RWPE2 (cell line): Measurements from ENCODE around the gene HOXA13.

Source experiments
- ATAC-seq: fragments of 200-7000 bp; cut with Tn5 transposase; 3 replicates; pipeline ENCODE4 v1.9.1; 2021; ENCODE audit warnings: low read depth
- DNase-seq: peaks from one replicate; pipeline ENCODE4 v3.0.0-alpha.2; 2020; ENCODE audit warnings: low spot score
- H3K27ac ChIP-seq: fragments of 450-650 bp; 2 replicates; pipeline ENCODE4 v1.5.1; 2017; ENCODE audit warnings: mild to moderate bottlenecking; ENCODE audit not compliant: poor library complexity, severe bottlenecking
- H3K27me3 ChIP-seq: fragments of 250-450 bp; sonication (Bioruptor Pico); 2 replicates; pipeline ENCODE4 v1.5.1; 2021; ENCODE audit warnings: mild to moderate bottlenecking, moderate library complexity; ENCODE audit not compliant: insufficient read depth, poor library complexity, severe bottlenecking
- H3K36me3 ChIP-seq: fragments of 250-450 bp; sonication (Bioruptor Pico); 2 replicates; pipeline ENCODE4 v1.5.1; 2020; ENCODE audit warnings: low read depth, mild to moderate bottlenecking, moderate library complexity
- H3K4me1 ChIP-seq: fragments of 250-450 bp; sonication (Bioruptor Pico); 2 replicates; pipeline ENCODE4 v1.5.1; 2021; ENCODE audit warnings: mild to moderate bottlenecking, moderate library complexity; ENCODE audit not compliant: insufficient read depth, poor library complexity, severe bottlenecking
- H3K4me3 ChIP-seq: fragments of 250-450 bp; sonication (Bioruptor Pico); 2 replicates; pipeline ENCODE4 v1.5.1; 2021; ENCODE audit warnings: mild to moderate bottlenecking, moderate library complexity; ENCODE audit not compliant: severe bottlenecking
- H3K9me3 ChIP-seq: fragments of 250-450 bp; sonication (Bioruptor Pico); 2 replicates; pipeline ENCODE4 v1.5.1; 2021; ENCODE audit warnings: mild to moderate bottlenecking, moderate library complexity; ENCODE audit not compliant: severe bottlenecking
- TF ChIP-seq, protein P1 (sequence below): fragments of 450-650 bp; IDR thresholded peaks from one replicate; pipeline ENCODE4 v1.5.1; 2017; ENCODE audit warnings: mild to moderate bottlenecking, moderate library complexity; ENCODE audit not compliant: poor library complexity, severe bottlenecking

HOXA13 gene

GRCh38 chr7:27162561-27163287 is 37.2 kb downstream of the HOXA13 start:
- DNase-seq (no peak), ATAC-seq (no peak)
- peak overlapping the region; percentile 93 for H3K27ac ChIP-seq
- peaks cover 18% of the 10 kb centered on the region for H3K36me3 ChIP-seq
- H3K4me3 ChIP-seq, result peak overlapping the region; percentile 54
- no peaks in the 10 kb centered on the region for H3K27me3 ChIP-seq
- no peaks in the 10 kb centered on the region for H3K9me3 ChIP-seq
- TF ChIP-seq, protein P1, sequence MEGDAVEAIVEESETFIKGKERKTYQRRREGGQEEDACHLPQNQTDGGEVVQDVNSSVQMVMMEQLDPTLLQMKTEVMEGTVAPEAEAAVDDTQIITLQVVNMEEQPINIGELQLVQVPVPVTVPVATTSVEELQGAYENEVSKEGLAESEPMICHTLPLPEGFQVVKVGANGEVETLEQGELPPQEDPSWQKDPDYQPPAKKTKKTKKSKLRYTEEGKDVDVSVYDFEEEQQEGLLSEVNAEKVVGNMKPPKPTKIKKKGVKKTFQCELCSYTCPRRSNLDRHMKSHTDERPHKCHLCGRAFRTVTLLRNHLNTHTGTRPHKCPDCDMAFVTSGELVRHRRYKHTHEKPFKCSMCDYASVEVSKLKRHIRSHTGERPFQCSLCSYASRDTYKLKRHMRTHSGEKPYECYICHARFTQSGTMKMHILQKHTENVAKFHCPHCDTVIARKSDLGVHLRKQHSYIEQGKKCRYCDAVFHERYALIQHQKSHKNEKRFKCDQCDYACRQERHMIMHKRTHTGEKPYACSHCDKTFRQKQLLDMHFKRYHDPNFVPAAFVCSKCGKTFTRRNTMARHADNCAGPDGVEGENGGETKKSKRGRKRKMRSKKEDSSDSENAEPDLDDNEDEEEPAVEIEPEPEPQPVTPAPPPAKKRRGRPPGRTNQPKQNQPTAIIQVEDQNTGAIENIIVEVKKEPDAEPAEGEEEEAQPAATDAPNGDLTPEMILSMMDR, result no peak
- peaks cover 8% of the 10 kb centered on the region for H3K4me1 ChIP-seq

DNA sequence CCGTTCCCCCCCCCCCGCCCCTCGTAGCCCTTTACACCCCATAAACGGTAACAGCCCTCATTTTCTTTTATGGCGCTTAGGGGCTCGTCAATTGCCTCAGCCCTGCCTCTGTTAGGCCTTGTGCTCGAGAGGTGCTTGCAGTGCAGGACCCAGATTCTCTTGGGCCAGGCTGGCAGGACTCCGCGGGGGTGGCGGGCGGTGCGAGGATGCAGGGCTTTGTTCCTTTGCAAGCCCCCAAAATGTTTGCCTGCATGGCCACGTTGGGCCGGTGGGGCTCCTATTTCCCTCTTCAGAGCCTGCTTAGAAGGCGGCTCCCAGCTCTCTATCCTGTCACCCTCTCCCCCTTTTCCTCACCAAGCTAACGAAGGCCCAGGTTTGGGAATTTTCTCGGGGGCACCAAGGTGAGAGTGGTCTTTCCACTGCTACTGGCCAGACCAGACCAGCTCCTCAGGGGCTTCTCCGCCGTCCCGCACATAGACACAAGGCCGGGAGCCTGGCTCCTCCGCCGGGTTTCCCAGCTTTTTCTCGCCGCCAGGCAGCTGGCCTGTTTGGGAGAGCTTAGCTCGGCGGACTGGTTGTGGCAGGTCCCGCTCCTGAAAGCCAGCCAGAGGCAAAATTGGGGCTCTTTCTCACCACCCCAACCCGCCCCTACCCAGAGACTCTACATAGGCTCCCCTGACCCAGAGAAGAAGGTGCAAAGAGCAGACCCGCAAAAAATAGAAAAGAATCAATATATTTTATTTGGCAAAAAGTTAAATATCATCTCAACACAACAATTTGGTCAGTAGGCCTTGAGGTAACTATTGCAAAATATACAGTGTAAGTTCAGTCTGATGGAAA is 38.0 kb downstream of the HOXA13 start:
- TF ChIP-seq, protein P1, result no peak
- no peaks in the 10 kb centered on the region for H3K9me3 ChIP-seq
- peaks cover 18% of the 10 kb centered on the region for H3K36me3 ChIP-seq
- H3K27ac ChIP-seq, result peak overlapping the region; percentile 93
- H3K27me3 ChIP-seq, result no peaks in the 10 kb centered on the region
- peak overlapping the region; percentile 54 for H3K4me3 ChIP-seq
- ATAC-seq (0 out of 3 replicates have a peak, but pooled peaks have one; percentile 2), DNase-seq (peak; percentile 60)
- H3K4me1 ChIP-seq, result peaks cover 4% of the 10 kb centered on the region

DNA sequence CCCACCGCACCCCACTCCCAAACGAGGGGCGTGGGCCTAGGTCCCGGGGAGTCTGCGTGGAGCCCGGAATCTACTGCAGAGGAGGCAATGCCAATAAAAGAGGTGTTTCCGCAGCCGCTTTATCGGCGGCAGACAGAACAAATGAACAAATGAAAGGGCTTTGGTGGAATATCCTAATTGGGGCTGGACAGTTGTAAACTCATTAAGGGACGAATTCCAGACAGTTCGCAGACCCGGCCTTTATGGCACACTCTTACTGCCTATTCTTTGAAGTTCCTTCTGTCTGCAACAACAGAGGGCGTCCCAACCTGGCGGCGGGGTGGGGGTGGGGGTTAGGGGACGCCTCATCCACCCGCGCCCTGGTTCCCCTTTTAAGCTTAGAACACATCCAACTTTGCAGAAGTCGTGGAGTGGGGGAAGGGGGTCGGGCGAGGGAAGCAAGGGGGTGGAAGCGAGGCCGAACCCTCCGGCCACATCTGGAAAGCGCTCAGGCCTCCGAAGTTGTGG is 38.6 kb downstream of the HOXA13 start:
- peak; percentile 57 for DNase-seq
- Histone ChIP-seq H3K36me3 (peaks cover 18% of the 10 kb centered on the region), H3K4me3 (peak overlapping the region; percentile 44), H3K9me3 (no peaks in the 10 kb centered on the region), H3K27ac (peak overlapping the region; percentile 93), H3K27me3 (no peaks in the 10 kb centered on the region), H3K4me1 (peaks cover 4% of the 10 kb centered on the region)
- ATAC-seq, result no peak
- TF ChIP-seq, protein P1, result peak; percentile 87

DNA sequence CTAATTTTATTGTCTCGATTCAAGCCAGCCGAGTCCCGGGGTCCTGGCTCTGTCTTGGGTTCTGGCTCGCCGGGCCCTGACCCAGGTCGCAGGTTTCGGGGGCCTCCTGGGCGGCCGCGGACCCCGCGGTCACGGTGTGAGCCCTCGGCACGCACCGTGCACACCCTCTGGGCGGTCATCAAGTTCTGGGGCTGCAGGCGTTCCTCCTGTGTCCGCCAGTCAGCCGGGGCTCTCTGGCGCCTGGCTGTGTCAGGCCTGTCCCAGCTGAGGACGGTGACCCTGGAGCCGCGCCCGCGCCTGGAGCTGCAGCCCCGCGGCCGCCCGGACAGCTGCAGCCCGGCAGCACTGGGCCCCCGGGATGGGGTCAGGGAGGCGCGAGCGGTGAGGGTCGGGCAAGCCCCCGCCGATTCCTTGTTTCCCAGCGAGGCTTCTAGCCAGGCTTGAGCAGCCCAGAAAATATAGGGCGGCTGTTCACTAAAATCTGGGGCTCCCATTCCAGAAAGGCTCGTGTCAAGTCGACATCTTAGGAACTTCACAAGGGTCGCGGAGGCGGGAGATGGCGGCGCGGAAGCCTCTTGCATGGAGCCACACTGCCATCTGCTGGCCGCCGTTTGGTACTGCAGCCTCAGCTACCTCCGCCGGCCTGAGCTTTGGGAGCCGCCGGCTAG is 39.2 kb downstream of the HOXA13 start:
- no peaks in the 10 kb centered on the region for H3K27me3 ChIP-seq
- H3K4me1 ChIP-seq, result peaks cover 4% of the 10 kb centered on the region
- DNase-seq (peak; percentile 87), ATAC-seq (peak; percentile 11)
- TF ChIP-seq, protein P1, result peak; percentile 98
- peak overlapping the region; percentile 44 for H3K4me3 ChIP-seq
- H3K27ac ChIP-seq, result peak overlapping the region; percentile 93
- H3K36me3 ChIP-seq, result peaks cover 18% of the 10 kb centered on the region
- no peaks in the 10 kb centered on the region for H3K9me3 ChIP-seq
